Measurements from ENCODE around the gene LRRFIP1. TPM values are rescaled to one million over a fixed set of nuclear protein-coding genes. Genes with fewer than 3 reads are reported as not detected.

Gene LRRFIP1
- total RNA-seq, 1 donor from 2014 or later, result 91.5 TPM

- TF ChIP-seq, protein P1, sequence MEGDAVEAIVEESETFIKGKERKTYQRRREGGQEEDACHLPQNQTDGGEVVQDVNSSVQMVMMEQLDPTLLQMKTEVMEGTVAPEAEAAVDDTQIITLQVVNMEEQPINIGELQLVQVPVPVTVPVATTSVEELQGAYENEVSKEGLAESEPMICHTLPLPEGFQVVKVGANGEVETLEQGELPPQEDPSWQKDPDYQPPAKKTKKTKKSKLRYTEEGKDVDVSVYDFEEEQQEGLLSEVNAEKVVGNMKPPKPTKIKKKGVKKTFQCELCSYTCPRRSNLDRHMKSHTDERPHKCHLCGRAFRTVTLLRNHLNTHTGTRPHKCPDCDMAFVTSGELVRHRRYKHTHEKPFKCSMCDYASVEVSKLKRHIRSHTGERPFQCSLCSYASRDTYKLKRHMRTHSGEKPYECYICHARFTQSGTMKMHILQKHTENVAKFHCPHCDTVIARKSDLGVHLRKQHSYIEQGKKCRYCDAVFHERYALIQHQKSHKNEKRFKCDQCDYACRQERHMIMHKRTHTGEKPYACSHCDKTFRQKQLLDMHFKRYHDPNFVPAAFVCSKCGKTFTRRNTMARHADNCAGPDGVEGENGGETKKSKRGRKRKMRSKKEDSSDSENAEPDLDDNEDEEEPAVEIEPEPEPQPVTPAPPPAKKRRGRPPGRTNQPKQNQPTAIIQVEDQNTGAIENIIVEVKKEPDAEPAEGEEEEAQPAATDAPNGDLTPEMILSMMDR (IDR thresholded peaks at IDR 0.05), result no peak
- DNase-seq (ENCODE audit: low spot score), result no peak
- Mint-ChIP-seq H3K4me3 (ENCODE audit: unreplicated experiment) (no peak overlapping the region), H3K4me1 (ENCODE audit: low read depth) (peaks cover 60% of the 10 kb centered on the region), H3K27ac (ENCODE audit: unreplicated experiment) (peak overlapping the region; percentile 77), H3K36me3 (ENCODE audit: low read depth) (peaks cover 6% of the 10 kb centered on the region), H3K27me3 (ENCODE audit: low read depth) (no peaks in the 10 kb centered on the region), H3K9me3 (ENCODE audit: low read depth) (no peaks in the 10 kb centered on the region)
Observed at GRCh38 chr2:237725661-237726060, 98.3 kb downstream of the LRRFIP1 start.

- Mint-ChIP-seq H3K4me3 (ENCODE audit: unreplicated experiment) (no peak overlapping the region), H3K36me3 (ENCODE audit: low read depth) (peaks cover 8% of the 10 kb centered on the region), H3K9me3 (ENCODE audit: low read depth) (no peaks in the 10 kb centered on the region), H3K27me3 (ENCODE audit: low read depth) (no peaks in the 10 kb centered on the region), H3K27ac (ENCODE audit: unreplicated experiment) (peak overlapping the region; percentile 77), H3K4me1 (ENCODE audit: low read depth) (peaks cover 62% of the 10 kb centered on the region)
- TF ChIP-seq, protein P1 (IDR thresholded peaks at IDR 0.05), result no peak
- no peak for DNase-seq (ENCODE audit: low spot score)
Observed at GRCh38 chr2:237726401-237726830, 99.0 kb downstream of the LRRFIP1 start.

GRCh38 chr2:237727363-237727762 is 100.0 kb downstream of the LRRFIP1 start:
- Mint-ChIP-seq H3K4me1 (ENCODE audit: low read depth) (peaks cover 64% of the 10 kb centered on the region), H3K9me3 (ENCODE audit: low read depth) (no peaks in the 10 kb centered on the region), H3K27me3 (ENCODE audit: low read depth) (no peaks in the 10 kb centered on the region), H3K27ac (ENCODE audit: unreplicated experiment) (peak overlapping the region; percentile 51), H3K36me3 (ENCODE audit: low read depth) (peaks cover 7% of the 10 kb centered on the region), H3K4me3 (ENCODE audit: unreplicated experiment) (no peak overlapping the region)
- no peak for DNase-seq (ENCODE audit: low spot score)
- TF ChIP-seq, protein P1 (IDR thresholded peaks at IDR 0.05), result no peak

- Mint-ChIP-seq H3K36me3 (ENCODE audit: low read depth) (peaks cover 5% of the 10 kb centered on the region), H3K9me3 (ENCODE audit: low read depth) (no peaks in the 10 kb centered on the region)
- TF ChIP-seq, protein P1 (IDR thresholded peaks at IDR 0.05), result no peak
Observed at GRCh38 chr2:237729681-237730475, 102.5 kb downstream of the LRRFIP1 start.

GRCh38 chr2:237731663-237732062 is 104.3 kb downstream of the LRRFIP1 start:
- peak overlapping the region; percentile 14 for H3K27ac Mint-ChIP-seq (ENCODE audit: unreplicated experiment)
- H3K4me1 Mint-ChIP-seq (ENCODE audit: low read depth), result peaks cover 57% of the 10 kb centered on the region
- no peak for DNase-seq (ENCODE audit: low spot score)
- H3K36me3 Mint-ChIP-seq (ENCODE audit: low read depth), result peaks cover 9% of the 10 kb centered on the region
- TF ChIP-seq, protein P1 (IDR thresholded peaks at IDR 0.05), result no peak
- H3K4me3 Mint-ChIP-seq (ENCODE audit: unreplicated experiment), result no peak overlapping the region
- no peaks in the 10 kb centered on the region for H3K9me3 Mint-ChIP-seq (ENCODE audit: low read depth)
- no peaks in the 10 kb centered on the region for H3K27me3 Mint-ChIP-seq (ENCODE audit: low read depth)

More at GRCh38 chr2:237729681-237730475, 102.5 kb downstream of the LRRFIP1 start:
- Mint-ChIP-seq H3K27ac (ENCODE audit: unreplicated experiment) (peak overlapping the region; percentile 45), H3K4me1 (ENCODE audit: low read depth) (peaks cover 71% of the 10 kb centered on the region), H3K27me3 (ENCODE audit: low read depth) (no peaks in the 10 kb centered on the region), H3K4me3 (ENCODE audit: unreplicated experiment) (no peak overlapping the region)
- no peak for DNase-seq (ENCODE audit: low spot score)
